HepG2 (cell line): Measurements from ENCODE around the gene LHPP. TPM values are rescaled to one million over a fixed set of nuclear protein-coding genes. Genes with fewer than 3 reads are reported as not detected.

Source experiments
- ATAC-seq: fragments of 200-7000 bp; cut with Tn5 transposase; 3 replicates; pipeline ENCODE4 v1.9.1; 2020; ENCODE audit warnings: mild to moderate bottlenecking, moderate library complexity
- BruUV-seq: library from RNA; stranded (reverse); fragments of 400-500 nt; replicated peaks from 2 replicates; lab custom pipeline; 2021; lab: Mats Ljungman, UMichigan
- CTCF ChIA-PET: fragments of 300-600 bp; formaldehyde crosslinking; extraction: SDS; loops from one replicate; lab custom pipeline; 2021; ENCODE audit warnings: low total read pairs, inconsistent platforms, low intra/inter-chr PET ratio; lab: Yijun Ruan, JAX
- POLR2A ChIA-PET: fragments of 350-600 bp; sonication (Branson Sonifier 250); formaldehyde crosslinking; loops from one replicate; lab custom pipeline; 2020; ENCODE audit warnings: antibody characterized with exemption, inconsistent platforms; lab: Yijun Ruan, JAX
- DNase-seq: peaks from one replicate; pipeline ENCODE4 v3.0.0-alpha.2; 2015; ENCODE audit warnings: low spot score
- FAIRE-seq: peaks from 3 replicates; lab custom pipeline; 2011; peaks lifted over from hg19 to GRCh38; lab: Jason Lieb, UNC
- H2AFZ ChIP-seq: one replicate; pipeline ENCODE4 v1.6.1; 2011; ENCODE audit warnings: low read length, inconsistent platforms
- H3K27ac ChIP-seq: fragments of 300-600 bp; 3 replicates; pipeline ENCODE4 v1.8.0; 2011; ENCODE audit warnings: mixed run types, mild to moderate bottlenecking, mixed read lengths, low read length, inconsistent platforms; ENCODE audit not compliant: insufficient read depth; ENCODE audit errors: extremely low read length
- H3K27me3 ChIP-seq, 2 experiments: fragments of 200-600 bp in 1 of 2; 2 replicates in 1 of 2; 3 replicates in 1 of 2; pipeline versions ENCODE4 v1.6.0 to v1.8.0; 2011; ENCODE audit warnings: low read length in 2 of 2, mild to moderate bottlenecking in 2 of 2, moderate library complexity in 2 of 2, inconsistent platforms in 1 of 2; ENCODE audit not compliant: insufficient read depth in 2 of 2, control insufficient read depth in 1 of 2
- H3K36me3 ChIP-seq, 2 experiments: fragments of 200-600 bp in 1 of 2; replicated peaks in 1 of 2; 2 replicates in 1 of 2; 3 replicates in 1 of 2; pipeline versions ENCODE4 v1.5.1 to v1.8.0; 2011; ENCODE audit warnings: low read length in 2 of 2, inconsistent platforms in 1 of 2; ENCODE audit not compliant: insufficient read depth in 2 of 2, control insufficient read depth in 1 of 2
- H3K4me1 ChIP-seq: 2 replicates; pipeline ENCODE4 v1.5.1; 2012; ENCODE audit warnings: low read length, inconsistent platforms; ENCODE audit not compliant: insufficient read depth
- H3K4me2 ChIP-seq: 2 replicates; pipeline ENCODE4 v1.6.0; 2011; ENCODE audit warnings: low read depth, low read length, inconsistent platforms
- H3K4me3 ChIP-seq, 3 experiments: fragments of 200-600 bp in 1 of 3; sonication (generic), shearing (Covaris generic) in 1 of 3; replicated peaks in 1 of 3; 2 replicates each; pipeline ENCODE4 v1.5.1; 2011 to 2016; ENCODE audit warnings: low read length in 3 of 3, inconsistent platforms in 2 of 3, low read depth in 2 of 3, mild to moderate bottlenecking in 2 of 3, control low read depth in 1 of 3, mixed read lengths in 1 of 3; ENCODE audit not compliant: insufficient read depth in 1 of 3
- H3K79me2 ChIP-seq: one replicate; pipeline ENCODE4 v1.6.1; 2011; ENCODE audit warnings: low read length, inconsistent platforms; ENCODE audit not compliant: insufficient read depth
- H3K9ac ChIP-seq: 2 replicates; pipeline ENCODE4 v1.6.0; 2011; ENCODE audit warnings: mild to moderate bottlenecking, low read depth, low read length, inconsistent platforms; ENCODE audit not compliant: insufficient read depth
- H3K9me3 ChIP-seq: 2 replicates; pipeline ENCODE4 v1.5.1; 2012; ENCODE audit warnings: mild to moderate bottlenecking, low read length
- H4K20me1 ChIP-seq: 2 replicates; pipeline ENCODE4 v1.6.0; 2011; ENCODE audit warnings: inconsistent platforms, mild to moderate bottlenecking, low read length, moderate library complexity; ENCODE audit not compliant: insufficient read depth
- GATA4 ChIP-seq: sonication (generic); IDR thresholded peaks from 2 replicates; pipeline ENCODE4 v1.6.1; 2016; ENCODE audit warnings: antibody characterized with exemption, low read depth, borderline replicate concordance
- GZF1 ChIP-seq: sonication (generic); formaldehyde crosslinking; IDR thresholded peaks from 2 replicates; pipeline ENCODE4 v1.5.1; 2020; ENCODE audit warnings: mild to moderate bottlenecking, missing genetic modification reagents
- HNF4A ChIP-seq: sonication (generic); formaldehyde crosslinking; IDR thresholded peaks from 2 replicates; pipeline ENCODE4 v1.4.0; 2020; ENCODE audit warnings: missing genetic modification reagents
- IRF2 ChIP-seq: IDR thresholded peaks from 2 replicates; pipeline ENCODE4 v1.6.1; 2018; ENCODE audit warnings: missing genetic modification reagents, missing compliant biosample characterization
- NFATC3 ChIP-seq: sonication (generic); formaldehyde crosslinking; IDR thresholded peaks from 2 replicates; pipeline ENCODE4 v1.5.1; 2020; ENCODE audit warnings: mild to moderate bottlenecking, missing genetic modification reagents
- PREB ChIP-seq: sonication (generic); formaldehyde crosslinking; IDR thresholded peaks from 2 replicates; pipeline ENCODE4 v1.4.0; 2020; ENCODE audit warnings: missing genetic modification reagents
- TCF12 ChIP-seq, 2 experiments: fragments of 450-650 bp in 1 of 2; sonication (generic) in 1 of 2; formaldehyde crosslinking in 1 of 2; IDR thresholded peaks; 2 replicates each; pipeline versions ENCODE4 v1.6.1 to v1.8.0; 2017 to 2022; ENCODE audit warnings: antibody characterized with exemption in 1 of 2, mild to moderate bottlenecking in 1 of 2, missing genetic modification reagents in 1 of 2, moderate library complexity in 1 of 2
- U2AF2 ChIP-seq: fragments of 200-400 bp; formaldehyde crosslinking; IDR thresholded peaks from 2 replicates; pipeline ENCODE4 v1.6.1; 2017; ENCODE audit warnings: low read depth, mild to moderate bottlenecking, low read length
- ZNF431 ChIP-seq: sonication (generic); formaldehyde crosslinking; IDR thresholded peaks from 2 replicates; pipeline ENCODE4 v1.9.0; 2022; ENCODE audit warnings: missing genetic modification reagents, low read depth, mild to moderate bottlenecking, borderline replicate concordance
- ZNF747 ChIP-seq: sonication (generic); formaldehyde crosslinking; IDR thresholded peaks from 2 replicates; pipeline ENCODE4 v1.8.1; 2023; ENCODE audit warnings: missing genetic modification reagents, mild to moderate bottlenecking, borderline replicate concordance
- ZNF75D ChIP-seq: sonication (generic); formaldehyde crosslinking; IDR thresholded peaks from 2 replicates; pipeline ENCODE4 v1.8.1; 2023; ENCODE audit warnings: missing genetic modification reagents, mild to moderate bottlenecking, borderline replicate concordance
- WGBS: methylation state at CpG from one replicate; pipeline ENCODE4 v1.1.6; 2017; ENCODE audit warnings: low lambda C conversion rate; 5-methylcytosine and 5-hydroxymethylcytosine counted together
- in situ Hi-C: cut with HindIII; loops from 2 replicates; pipeline ENCODE4 v1.10.0; 2017; ENCODE audit warnings: low pct_unique_long_range_greater_than_20kb; ENCODE audit not compliant: extremely low pct_ligation_motif_present
- intact Hi-C: fragments of 100-400 bp; cut with micrococcal nuclease; formaldehyde crosslinking; loops from one replicate; pipeline ENCODE4 v1.10.0; 2022; ENCODE audit not compliant: unreplicated experiment
- polyA plus RNA-seq, 8 experiments: library from polyadenylated mRNA; depleted of rRNA in 3 of 8; stranded (reverse) in 7 of 8; unstranded in 1 of 8; fragments of >200 nt; fragmentation: Illumina TruSeq in 4 of 8; extraction: Trizol in 4 of 8; gene quantifications; 2 replicates each; pipeline versions ENCODE4 v1.2.1 to v1.2.3, GENCODE V29; 2011 to 2016; ENCODE audit warnings: low read depth in 4 of 8, missing spikeins in 1 of 8, mixed read lengths in 1 of 8; ENCODE audit not compliant: insufficient read depth in 1 of 8
- total RNA-seq, 5 experiments: library from RNA; depleted of rRNA; stranded (reverse); fragments of >200 nt; fragmentation: Illumina TruSeq; extraction: Trizol; gene quantifications; 2 replicates each; pipeline ENCODE4 v1.2.3, GENCODE V29; 2016; ENCODE audit warnings: low read depth in 1 of 5
- TF ChIP-seq, protein P1 (sequence below): sonication (generic); formaldehyde crosslinking; IDR thresholded peaks from 2 replicates; pipeline ENCODE4 v1.8.0; 2022; ENCODE audit warnings: missing genetic modification reagents, mild to moderate bottlenecking, borderline replicate concordance

The LHPP gene
- total and polyA plus RNA-seq, 2 of the 13 experiments (the other 11 are each of a cell fraction or from before 2014, with no cell fraction given) = 5.2 to 13.1 TPM

- POLR2A ChIA-PET = interaction anchor here (1.5 kb wide), 1 partner anchor 14 kb away, joined by 3 read pairs; no protein-coding TSS in a partner anchor
- in situ Hi-C loops = no loop called here
- no peak for DNase-seq
Measured at GRCh38 chr10:124433461-124433860, 28.2 kb upstream of the LHPP start.

More at GRCh38 chr10:124433461-124433860, 28.2 kb upstream of the LHPP start:
- Histone ChIP-seq H3K9ac (no peak overlapping the region), H3K27ac (no peak overlapping the region), H3K9me3 (no peaks in the 10 kb centered on the region), H3K4me1 (peaks cover 34% of the 10 kb centered on the region), H4K20me1 (no peaks in the 10 kb centered on the region), H2AFZ (no peak overlapping the region), H3K79me2 (no peaks in the 10 kb centered on the region), H3K36me3 (no peaks in the 10 kb centered on the region), H3K27me3 (peaks cover 0 to 3% of the 10 kb centered on the region in 2 experiments; a peak in 1 of 5 replicates), H3K4me2 (no peak overlapping the region), H3K4me3 (no peak overlapping the region)
- BruUV-seq = no TSS peak
- 40% methylated on average over 3 of the region's 3 CpGs for WGBS
- CTCF ChIA-PET = no interaction called here
- FAIRE-seq = no peak
- intact Hi-C loops = no loop called here
- TF ChIP-seq NFATC3 (no peak), GZF1 (no peak), ZNF75D (CRISPR knock-in tag) (no peak), TCF12 (IDR thresholded peaks at IDR 0.05) (no peak), TCF12 (CRISPR knock-in tag; IDR thresholded peaks at IDR 0.05) (no peak), ZNF431 (no peak), ZNF747 (no peak), HNF4A (no peak), U2AF2 (no peak), IRF2 (no peak), GATA4 (no peak), PREB (CRISPR knock-in tag) (no peak)
- TF ChIP-seq, protein P1, sequence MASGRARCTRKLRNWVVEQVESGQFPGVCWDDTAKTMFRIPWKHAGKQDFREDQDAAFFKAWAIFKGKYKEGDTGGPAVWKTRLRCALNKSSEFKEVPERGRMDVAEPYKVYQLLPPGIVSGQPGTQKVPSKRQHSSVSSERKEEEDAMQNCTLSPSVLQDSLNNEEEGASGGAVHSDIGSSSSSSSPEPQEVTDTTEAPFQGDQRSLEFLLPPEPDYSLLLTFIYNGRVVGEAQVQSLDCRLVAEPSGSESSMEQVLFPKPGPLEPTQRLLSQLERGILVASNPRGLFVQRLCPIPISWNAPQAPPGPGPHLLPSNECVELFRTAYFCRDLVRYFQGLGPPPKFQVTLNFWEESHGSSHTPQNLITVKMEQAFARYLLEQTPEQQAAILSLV (CRISPR knock-in tag) = no peak
- no peak for ATAC-seq
